Chondrocyte (in vitro differentiated cells): Measurements from ENCODE around the gene C10orf90. TPM values are rescaled to one million over a fixed set of nuclear protein-coding genes. Genes with fewer than 3 reads are reported as not detected.

Source experiments
- DNase-seq: peaks from one replicate; pipeline ENCODE4 v3.0.0; 2021; ENCODE audit warnings: mixed read lengths, low spot score
- H3K27ac Mint-ChIP-seq: one replicate; pipeline ENCODE4 v1.8.0; 2021; ENCODE audit warnings: mild to moderate bottlenecking, moderate library complexity, mixed read lengths; ENCODE audit not compliant: unreplicated experiment
- H3K27me3 Mint-ChIP-seq: 2 replicates; pipeline ENCODE4 v1.8.0; 2021; ENCODE audit warnings: low read depth, mixed read lengths
- H3K36me3 Mint-ChIP-seq: 2 replicates; pipeline ENCODE4 v1.8.0; 2021; ENCODE audit warnings: low read depth, mixed read lengths
- H3K4me1 Mint-ChIP-seq: 2 replicates; pipeline ENCODE4 v1.8.0; 2021; ENCODE audit warnings: low read depth, mild to moderate bottlenecking, mixed read lengths
- H3K4me3 Mint-ChIP-seq: one replicate; pipeline ENCODE4 v1.8.0; 2021; ENCODE audit warnings: mild to moderate bottlenecking, moderate library complexity, mixed read lengths; ENCODE audit not compliant: unreplicated experiment
- H3K9me3 Mint-ChIP-seq: 2 replicates; pipeline ENCODE4 v1.8.0; 2021; ENCODE audit warnings: low read depth, mixed read lengths
- CTCF ChIP-seq: fragments of 200-600 bp; sonication (generic); IDR thresholded peaks from 2 replicates; pipeline ENCODE4 v1.5.0; 2021; ENCODE audit warnings: antibody characterized with exemption, mild to moderate bottlenecking, moderate library complexity
- total RNA-seq: library from RNA; stranded (reverse); gene quantifications from 3 replicates; pipeline ENCODE4 v1.2.1, GENCODE V29; 2021

Gene C10orf90
- total RNA-seq, 1 donor from 2014 or later = not detected

DNA sequence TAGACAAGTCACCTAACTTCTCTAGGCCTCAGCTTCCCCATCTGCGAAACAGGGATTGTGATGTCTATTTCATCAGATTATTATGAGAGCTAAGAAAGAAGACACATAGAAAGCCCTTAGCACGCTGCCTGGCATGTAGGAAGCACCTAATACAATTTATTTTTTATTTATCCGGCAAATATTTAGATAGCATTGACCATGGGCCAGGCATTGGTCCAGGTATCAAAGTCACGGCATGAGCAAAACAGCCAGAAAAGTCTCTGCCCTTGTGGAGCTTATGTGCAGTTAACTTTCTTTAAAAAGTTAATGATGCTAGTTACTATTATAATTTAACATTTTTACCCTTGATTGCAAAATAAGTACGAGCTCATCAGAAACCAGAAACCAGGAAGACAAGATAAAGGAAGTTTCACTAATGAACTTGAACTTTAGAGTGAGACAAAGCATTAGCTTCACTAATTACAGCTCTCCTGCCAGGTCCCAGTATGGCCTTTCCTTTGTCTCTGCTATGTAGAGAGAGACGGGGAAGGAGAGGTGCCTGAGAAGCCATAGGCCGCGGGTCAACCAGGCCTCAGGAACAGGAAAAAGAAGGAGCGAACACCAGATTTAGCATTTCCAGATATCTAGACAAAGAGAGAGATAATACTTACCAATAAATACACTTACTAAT lies 142.7 kb downstream of the C10orf90 start:
- no peaks in the 10 kb centered on the region for H3K4me1 Mint-ChIP-seq
- H3K36me3 Mint-ChIP-seq = no peaks in the 10 kb centered on the region
- peaks cover 23% of the 10 kb centered on the region for H3K27me3 Mint-ChIP-seq
- no peak for DNase-seq
- H3K4me3 Mint-ChIP-seq = no peak overlapping the region
- H3K9me3 Mint-ChIP-seq = no peaks in the 10 kb centered on the region
- no peak for TF ChIP-seq CTCF
- no peak overlapping the region for H3K27ac Mint-ChIP-seq

- Mint-ChIP-seq H3K27ac (no peak overlapping the region), H3K4me3 (no peak overlapping the region), H3K27me3 (peaks cover 18% of the 10 kb centered on the region), H3K4me1 (no peaks in the 10 kb centered on the region), H3K9me3 (no peaks in the 10 kb centered on the region), H3K36me3 (no peaks in the 10 kb centered on the region)
- no peak for DNase-seq
- TF ChIP-seq CTCF = no peak
Measured at GRCh38 chr10:126525326-126525725, 145.2 kb downstream of the C10orf90 start.

DNA sequence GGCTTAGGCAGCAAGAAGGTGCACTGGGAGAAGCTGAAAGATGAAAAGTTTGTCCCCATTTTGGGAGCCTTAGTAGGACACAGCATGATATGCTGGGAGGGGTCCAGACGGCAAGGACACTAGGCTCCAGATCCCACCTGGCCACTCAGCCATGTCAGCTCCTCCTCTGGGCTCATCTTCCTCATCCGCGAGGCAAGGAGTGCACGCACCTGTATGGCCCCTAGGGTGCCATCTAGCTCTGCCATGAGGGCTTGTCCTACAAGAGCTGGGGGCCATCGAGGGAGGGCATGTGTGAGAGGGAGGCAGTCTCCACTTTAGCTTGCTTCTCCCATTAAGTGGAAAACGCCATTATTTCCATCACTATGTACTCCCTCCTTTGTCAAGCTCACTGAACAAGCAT lies 146.0 kb downstream of the C10orf90 start:
- Mint-ChIP-seq H3K27ac (no peak overlapping the region), H3K4me3 (no peak overlapping the region), H3K4me1 (no peaks in the 10 kb centered on the region), H3K9me3 (no peaks in the 10 kb centered on the region), H3K27me3 (peaks cover 17% of the 10 kb centered on the region), H3K36me3 (no peaks in the 10 kb centered on the region)
- no peak for DNase-seq
- TF ChIP-seq CTCF = no peak

GRCh38 chr10:126523071-126523470 lies 147.4 kb downstream of the C10orf90 start:
- no peaks in the 10 kb centered on the region for H3K36me3 Mint-ChIP-seq
- H3K27me3 Mint-ChIP-seq = peaks cover 15% of the 10 kb centered on the region
- no peak overlapping the region for H3K27ac Mint-ChIP-seq
- peaks cover 2% of the 10 kb centered on the region for H3K4me1 Mint-ChIP-seq
- no peak for DNase-seq
- no peaks in the 10 kb centered on the region for H3K9me3 Mint-ChIP-seq
- no peak for TF ChIP-seq CTCF
- H3K4me3 Mint-ChIP-seq = no peak overlapping the region

DNA sequence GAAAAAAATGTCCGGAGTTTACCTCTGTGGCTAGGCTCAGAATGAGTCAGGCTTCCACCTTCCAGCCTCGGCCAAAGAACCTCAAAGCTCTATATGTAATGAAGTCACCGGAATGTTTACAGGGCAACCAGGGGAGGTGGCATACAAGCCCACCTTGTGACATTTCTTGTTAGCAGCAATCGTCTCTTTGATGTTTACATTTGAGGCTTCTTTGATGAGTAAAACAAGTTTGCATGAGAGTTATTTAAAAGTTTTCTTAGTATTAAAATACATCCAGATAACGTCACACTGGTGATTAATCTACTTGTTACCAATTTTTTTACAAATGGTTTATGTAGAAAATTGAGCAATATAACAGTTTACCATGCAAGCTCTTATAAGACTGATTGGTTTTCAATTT lies 149.1 kb downstream of the C10orf90 start:
- no peak overlapping the region for H3K4me3 Mint-ChIP-seq
- no peak for DNase-seq
- H3K36me3 Mint-ChIP-seq = no peaks in the 10 kb centered on the region
- H3K27ac Mint-ChIP-seq = no peak overlapping the region
- no peaks in the 10 kb centered on the region for H3K9me3 Mint-ChIP-seq
- TF ChIP-seq CTCF = no peak
- H3K4me1 Mint-ChIP-seq = peaks cover 5% of the 10 kb centered on the region
- H3K27me3 Mint-ChIP-seq = peaks cover 15% of the 10 kb centered on the region
